Coronary artery (tissue), 2 donors: ENCODE data around the gene STAG1.

Source experiments
- DNase-seq: peaks from one replicate; pipeline ENCODE4 v3.0.0-alpha.2; 2017; ENCODE audit warnings: low spot score
- H3K27ac ChIP-seq, 2 donors: fragments of 200-600 bp; sonication (generic); one replicate each; pipeline ENCODE4 v1.5.1; 2016 to 2019
- H3K4me3 ChIP-seq: fragments of 200-600 bp; sonication (generic); 2 replicates; pipeline ENCODE4 v1.5.1; 2016; ENCODE audit warnings: mild to moderate bottlenecking, moderate library complexity
- TF ChIP-seq, protein P1 (sequence below): fragments of 200-600 bp; sonication (generic); IDR thresholded peaks from one replicate; pipeline ENCODE4 v1.5.1; 2019; ENCODE audit warnings: antibody characterized with exemption

The STAG1 gene

DNA sequence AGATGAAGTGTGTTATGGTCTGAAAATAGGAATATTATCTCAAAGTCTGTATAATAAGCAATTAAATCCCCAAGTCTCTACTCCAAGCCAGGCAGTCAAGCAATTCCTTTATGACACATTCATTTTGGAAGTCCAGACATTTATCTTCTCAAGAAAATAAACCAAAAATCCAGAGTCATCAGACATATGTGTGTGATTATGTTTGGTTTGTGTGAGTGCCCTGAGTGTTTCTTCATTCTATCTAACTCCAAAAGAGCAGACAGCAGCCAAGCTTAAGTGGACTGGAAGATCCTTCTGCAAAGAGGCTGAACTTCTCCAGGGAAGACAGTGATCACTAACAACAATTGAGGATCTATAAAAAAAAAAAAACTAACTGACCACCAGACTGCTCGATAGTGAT is 239.8 kb downstream of the STAG1 start:
- no peak for DNase-seq
- Histone ChIP-seq H3K27ac (no peak overlapping the region), H3K4me3 (no peak overlapping the region)
- TF ChIP-seq, protein P1, sequence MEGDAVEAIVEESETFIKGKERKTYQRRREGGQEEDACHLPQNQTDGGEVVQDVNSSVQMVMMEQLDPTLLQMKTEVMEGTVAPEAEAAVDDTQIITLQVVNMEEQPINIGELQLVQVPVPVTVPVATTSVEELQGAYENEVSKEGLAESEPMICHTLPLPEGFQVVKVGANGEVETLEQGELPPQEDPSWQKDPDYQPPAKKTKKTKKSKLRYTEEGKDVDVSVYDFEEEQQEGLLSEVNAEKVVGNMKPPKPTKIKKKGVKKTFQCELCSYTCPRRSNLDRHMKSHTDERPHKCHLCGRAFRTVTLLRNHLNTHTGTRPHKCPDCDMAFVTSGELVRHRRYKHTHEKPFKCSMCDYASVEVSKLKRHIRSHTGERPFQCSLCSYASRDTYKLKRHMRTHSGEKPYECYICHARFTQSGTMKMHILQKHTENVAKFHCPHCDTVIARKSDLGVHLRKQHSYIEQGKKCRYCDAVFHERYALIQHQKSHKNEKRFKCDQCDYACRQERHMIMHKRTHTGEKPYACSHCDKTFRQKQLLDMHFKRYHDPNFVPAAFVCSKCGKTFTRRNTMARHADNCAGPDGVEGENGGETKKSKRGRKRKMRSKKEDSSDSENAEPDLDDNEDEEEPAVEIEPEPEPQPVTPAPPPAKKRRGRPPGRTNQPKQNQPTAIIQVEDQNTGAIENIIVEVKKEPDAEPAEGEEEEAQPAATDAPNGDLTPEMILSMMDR: no peak

DNA sequence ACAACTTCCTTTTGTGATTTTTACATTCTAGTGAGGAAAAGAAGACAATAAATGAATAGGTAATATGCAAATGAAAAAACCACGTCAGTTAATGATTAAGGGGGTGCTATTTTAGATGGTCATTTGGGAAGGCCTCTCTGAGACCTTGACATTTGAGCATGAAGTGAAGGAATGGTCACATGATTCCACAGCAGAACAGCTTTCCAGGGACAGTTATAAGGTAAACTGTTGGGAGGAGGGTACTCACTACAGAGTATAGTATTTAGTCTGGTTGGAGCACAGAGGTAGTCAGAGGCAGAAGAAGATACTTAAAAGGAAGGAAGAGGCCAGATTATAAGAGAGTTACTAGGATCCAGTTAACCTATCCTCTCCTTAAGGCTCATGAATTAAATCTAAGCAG is 246.5 kb downstream of the STAG1 start:
- H3K4me3 ChIP-seq: no peak overlapping the region
- TF ChIP-seq, protein P1: no peak
- H3K27ac ChIP-seq: no peak overlapping the region
- no peak for DNase-seq

DNA sequence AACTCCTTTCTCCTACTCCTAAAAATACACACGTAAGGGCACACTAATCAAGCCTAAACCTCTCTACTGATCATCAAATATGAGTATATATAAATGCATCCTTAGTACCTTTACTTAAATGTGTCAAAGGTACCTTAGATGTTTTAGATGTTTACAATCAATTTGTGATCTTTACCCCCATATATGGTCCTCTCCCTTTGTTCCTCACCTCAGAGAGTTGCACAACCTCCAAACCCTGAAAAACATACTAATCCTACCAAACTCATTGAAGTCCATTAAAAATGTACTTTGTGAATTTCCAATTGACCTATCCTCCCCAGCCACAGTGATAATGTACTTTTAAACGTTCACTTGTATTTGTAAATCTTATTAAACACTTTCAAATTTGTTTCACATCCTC is 249.1 kb downstream of the STAG1 start:
- no peak for DNase-seq
- TF ChIP-seq, protein P1: no peak
- H3K27ac ChIP-seq: no peak overlapping the region
- H3K4me3 ChIP-seq: no peak overlapping the region

DNA sequence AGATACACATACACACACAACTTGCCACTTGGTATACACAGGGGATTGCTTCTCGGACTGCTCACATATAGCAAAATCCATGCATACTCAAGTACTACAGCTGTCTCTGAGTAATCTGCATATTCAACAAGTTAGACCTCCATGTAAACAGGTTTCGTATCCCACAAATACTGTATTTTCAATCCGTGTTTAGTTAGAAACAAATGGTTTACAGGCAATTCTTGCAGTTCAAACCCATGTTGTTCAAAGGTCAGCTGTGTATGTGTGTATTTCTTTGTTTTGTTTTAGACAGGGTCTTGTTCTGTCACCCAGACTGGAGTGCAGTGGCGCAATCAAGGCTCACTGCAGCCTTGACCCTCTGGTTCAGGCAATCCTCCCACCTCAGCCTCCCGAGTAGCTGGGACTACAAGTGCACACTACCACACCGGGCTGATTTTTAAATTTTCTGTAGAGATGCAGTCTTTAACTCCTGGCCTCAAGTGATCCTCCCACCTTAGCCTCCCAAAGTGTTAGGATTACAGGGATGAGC is 253.2 kb downstream of the STAG1 start:
- TF ChIP-seq, protein P1: no peak
- H3K27ac ChIP-seq: no peak overlapping the region
- no peak for DNase-seq
- no peak overlapping the region for H3K4me3 ChIP-seq

- H3K4me3 ChIP-seq: no peak overlapping the region
- TF ChIP-seq, protein P1: no peak
- no peak for DNase-seq
- no peak overlapping the region for H3K27ac ChIP-seq
Measured at GRCh38 chr3:136495213-136495612, 257.0 kb downstream of the STAG1 start.

DNA sequence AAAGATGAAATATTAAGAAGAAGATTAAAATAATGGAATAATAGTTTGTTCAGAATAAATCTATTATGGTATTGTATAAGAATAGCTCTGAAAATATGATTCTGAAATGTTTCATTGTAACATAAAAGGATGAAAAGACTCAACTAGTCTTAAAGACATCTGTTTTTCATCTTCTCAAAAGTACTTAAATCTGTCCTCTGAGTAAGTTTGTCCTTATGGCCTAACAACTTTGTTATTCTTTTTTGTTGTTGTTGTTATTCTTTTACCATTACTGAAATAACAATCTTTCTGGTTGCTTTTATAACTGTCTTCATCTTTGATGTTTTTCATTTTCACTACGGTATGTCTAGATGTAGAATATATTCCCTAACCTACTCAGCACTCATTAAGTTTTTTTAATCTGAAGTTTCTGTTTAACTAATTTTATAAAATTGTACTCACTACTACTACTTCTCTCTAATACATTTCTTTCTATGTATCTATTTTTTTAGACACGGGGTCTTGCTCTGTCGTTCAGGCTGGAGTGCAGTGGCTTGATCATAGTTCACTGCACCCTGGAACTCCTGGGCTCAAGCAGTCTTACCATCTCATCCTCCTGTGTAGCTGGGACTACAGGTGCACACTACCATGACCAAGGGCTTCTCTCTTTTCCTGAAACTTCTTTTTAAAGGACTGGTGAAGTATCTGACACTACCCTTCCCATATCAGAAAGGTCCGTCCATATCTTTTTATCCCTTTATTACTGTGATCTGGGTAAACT is 261.4 kb downstream of the STAG1 start:
- no peak for DNase-seq
- TF ChIP-seq, protein P1: no peak
- Histone ChIP-seq H3K27ac (no peak overlapping the region), H3K4me3 (no peak overlapping the region)

- Histone ChIP-seq H3K27ac (no peak overlapping the region), H3K4me3 (no peak overlapping the region)
- TF ChIP-seq, protein P1: no peak
- DNase-seq: no peak
Measured at GRCh38 chr3:136485777-136486176, 266.4 kb downstream of the STAG1 start.
